Peyer's patch (tissue), 4 donors: ENCODE data around the gene UBE4A.

Experiments used
- POLR2A ChIP-seq, 2 donors: fragments of 450-650 bp; IDR thresholded peaks; one replicate each; pipeline ENCODE4 v1.5.1; 2017; ENCODE audit warnings: antibody characterized with exemption in 2 of 2, mild to moderate bottlenecking in 2 of 2, moderate library complexity in 2 of 2
- TF ChIP-seq, protein P1 (sequence below), 6 experiments: fragments of 450-650 bp in 4 of 6; fragments of 200-600 bp in 2 of 6; sonication (generic) in 1 of 6; IDR thresholded peaks; one replicate each; pipeline ENCODE4 v1.5.1; 2017 to 2019; ENCODE audit warnings: antibody characterized with exemption in 6 of 6, mild to moderate bottlenecking in 3 of 6, moderate library complexity in 1 of 6

DNA sequence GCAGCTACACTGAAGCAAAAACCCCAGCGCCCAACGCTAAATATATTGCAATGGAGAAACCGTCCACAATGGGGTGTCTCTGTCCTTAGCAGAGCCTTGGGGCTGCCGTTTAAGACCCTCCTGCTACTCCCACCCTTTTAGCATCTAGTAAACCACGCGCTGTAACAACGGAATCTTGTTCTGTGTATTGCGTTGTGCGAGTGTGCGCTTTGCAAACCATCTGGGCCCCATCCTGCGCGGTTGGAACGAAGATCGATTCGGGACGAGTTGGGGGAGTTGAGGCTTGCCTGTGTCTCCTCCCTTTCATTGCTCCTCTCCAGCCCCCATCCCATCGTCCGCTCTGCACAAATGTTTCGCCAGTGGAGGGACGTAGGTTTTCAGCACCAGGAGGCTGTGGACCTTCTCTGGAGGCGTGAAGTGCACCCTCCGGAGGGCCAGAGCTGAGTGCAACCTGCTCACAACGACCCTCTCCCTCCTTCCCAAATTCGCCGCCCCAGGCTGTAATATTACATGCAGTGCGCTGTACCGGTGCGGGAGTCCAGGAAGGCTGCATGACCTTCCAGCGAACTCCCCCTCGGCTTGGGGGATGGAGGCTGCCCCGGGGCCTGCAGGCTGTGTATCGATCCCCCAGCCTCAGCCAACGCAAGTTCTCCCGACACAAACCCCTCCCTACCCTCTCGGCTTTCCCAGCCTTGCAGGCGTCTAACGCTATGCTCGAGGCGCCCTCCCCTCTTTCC, 75.3 kb downstream of the UBE4A start:
- TF ChIP-seq, protein P1, sequence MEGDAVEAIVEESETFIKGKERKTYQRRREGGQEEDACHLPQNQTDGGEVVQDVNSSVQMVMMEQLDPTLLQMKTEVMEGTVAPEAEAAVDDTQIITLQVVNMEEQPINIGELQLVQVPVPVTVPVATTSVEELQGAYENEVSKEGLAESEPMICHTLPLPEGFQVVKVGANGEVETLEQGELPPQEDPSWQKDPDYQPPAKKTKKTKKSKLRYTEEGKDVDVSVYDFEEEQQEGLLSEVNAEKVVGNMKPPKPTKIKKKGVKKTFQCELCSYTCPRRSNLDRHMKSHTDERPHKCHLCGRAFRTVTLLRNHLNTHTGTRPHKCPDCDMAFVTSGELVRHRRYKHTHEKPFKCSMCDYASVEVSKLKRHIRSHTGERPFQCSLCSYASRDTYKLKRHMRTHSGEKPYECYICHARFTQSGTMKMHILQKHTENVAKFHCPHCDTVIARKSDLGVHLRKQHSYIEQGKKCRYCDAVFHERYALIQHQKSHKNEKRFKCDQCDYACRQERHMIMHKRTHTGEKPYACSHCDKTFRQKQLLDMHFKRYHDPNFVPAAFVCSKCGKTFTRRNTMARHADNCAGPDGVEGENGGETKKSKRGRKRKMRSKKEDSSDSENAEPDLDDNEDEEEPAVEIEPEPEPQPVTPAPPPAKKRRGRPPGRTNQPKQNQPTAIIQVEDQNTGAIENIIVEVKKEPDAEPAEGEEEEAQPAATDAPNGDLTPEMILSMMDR (IDR thresholded peaks at IDR 0.05), result no peak
- TF ChIP-seq POLR2A (IDR thresholded peaks at IDR 0.05), result no peak
